HEK293 (cell line): ENCODE results near the gene ALOXE3.

ENCODE experiments used
- CTCF ChIA-PET: fragments of 350-600 bp; formaldehyde crosslinking; extraction: SDS; loops from one replicate; lab custom pipeline; 2021; ENCODE audit warnings: antibody characterized with exemption; lab: Yijun Ruan, JAX
- POLR2A ChIA-PET: fragments of 300-600 bp; formaldehyde crosslinking; extraction: SDS; loops from one replicate; lab custom pipeline; 2020; ENCODE audit warnings: antibody characterized with exemption, inconsistent platforms; lab: Yijun Ruan, JAX
- H3K27ac ChIP-seq: fragments of 200-500 bp; sonication (Bioruptor generic); 2 replicates; pipeline ENCODE4 v1.5.1; 2014; ENCODE audit warnings: low read depth, low read length, control low read depth, inconsistent platforms; ENCODE audit errors: extremely low read depth
- H3K36me3 ChIP-seq, 2 experiments: fragments of 200-500 bp in 1 of 2; sonication (Bioruptor generic) in 1 of 2; 1 replicate in 1 of 2; 2 replicates in 1 of 2; pipeline ENCODE4 v1.5.1; 2014 to 2017; ENCODE audit warnings: inconsistent platforms in 2 of 2, low read length in 2 of 2; ENCODE audit not compliant: control insufficient read depth in 2 of 2, insufficient read depth in 1 of 2
- H3K4me1 ChIP-seq: fragments of 200-500 bp; sonication (Bioruptor generic); 2 replicates; pipeline ENCODE4 v1.5.1; 2014; ENCODE audit warnings: mild to moderate bottlenecking, low read length, inconsistent platforms; ENCODE audit not compliant: control insufficient read depth, insufficient read depth
- H3K4me3 ChIP-seq: 2 replicates; pipeline ENCODE4 v1.5.1; 2011; ENCODE audit warnings: low read depth, mild to moderate bottlenecking, control low read depth, low read length, moderate library complexity
- H3K9me3 ChIP-seq: fragments of 200-500 bp; sonication (Bioruptor generic); 2 replicates; pipeline ENCODE4 v1.5.1; 2014; ENCODE audit warnings: low read depth, low read length, inconsistent platforms; ENCODE audit not compliant: control insufficient read depth, insufficient read depth
- BCL11A ChIP-seq: fragments of 450-650 bp; formaldehyde crosslinking; IDR thresholded peaks from 2 replicates; pipeline ENCODE4 v1.5.1; 2016; ENCODE audit warnings: low read depth, missing biosample characterization, missing genetic modification characterization
- GLI2 ChIP-seq: fragments of 450-650 bp; formaldehyde crosslinking; IDR thresholded peaks from 2 replicates; pipeline ENCODE4; 2017; ENCODE audit warnings: missing biosample characterization, missing genetic modification characterization, low read depth, borderline replicate concordance
- HOXD13 ChIP-seq: sonication (generic); formaldehyde crosslinking; IDR thresholded peaks from 2 replicates; pipeline ENCODE4 v1.8.0; 2022; ENCODE audit warnings: missing genetic modification reagents, borderline replicate concordance
- IKZF3 ChIP-seq: fragments of 450-650 bp; IDR thresholded peaks from 2 replicates; pipeline ENCODE4 v1.5.0; 2018; ENCODE audit warnings: missing biosample characterization, mild to moderate bottlenecking, missing genetic modification characterization, moderate library complexity
- KLF1 ChIP-seq: fragments of 450-650 bp; formaldehyde crosslinking; IDR thresholded peaks from 2 replicates; pipeline ENCODE4 v1.5.1; 2016; ENCODE audit warnings: missing biosample characterization, missing genetic modification characterization
- PRDM4 ChIP-seq: fragments of 450-650 bp; formaldehyde crosslinking; IDR thresholded peaks from 2 replicates; pipeline ENCODE4 v1.5.1; 2017; ENCODE audit warnings: missing biosample characterization, missing genetic modification characterization
- RBAK ChIP-seq: fragments of 450-650 bp; formaldehyde crosslinking; IDR thresholded peaks from 2 replicates; pipeline ENCODE4 v1.5.1; 2016; ENCODE audit warnings: missing biosample characterization, missing genetic modification characterization
- TRIM28 ChIP-seq: IDR thresholded peaks from 2 replicates; pipeline ENCODE4 v1.6.1; 2011; ENCODE audit warnings: low read length, control low read depth, borderline replicate concordance
- ZBTB17 ChIP-seq: fragments of 450-650 bp; formaldehyde crosslinking; IDR thresholded peaks from 2 replicates; pipeline ENCODE4 v1.5.1; 2016; ENCODE audit warnings: missing biosample characterization, missing genetic modification characterization
- ZFHX2 ChIP-seq: fragments of 450-650 bp; formaldehyde crosslinking; conservative IDR thresholded peaks from 2 replicates; pipeline ENCODE4 v1.5.1; 2016; ENCODE audit warnings: missing biosample characterization, missing genetic modification characterization
- ZNF112 ChIP-seq: fragments of 450-650 bp; formaldehyde crosslinking; IDR thresholded peaks from 2 replicates; pipeline ENCODE4 v1.5.0; 2017; ENCODE audit warnings: missing biosample characterization, missing genetic modification characterization
- ZNF157 ChIP-seq: fragments of 450-650 bp; formaldehyde crosslinking; IDR thresholded peaks from 2 replicates; pipeline ENCODE4 v1.5.1; 2016; ENCODE audit warnings: missing biosample characterization, missing genetic modification characterization
- ZNF239 ChIP-seq: fragments of 450-650 bp; formaldehyde crosslinking; IDR thresholded peaks from 2 replicates; pipeline ENCODE4 v1.5.1; 2016; ENCODE audit warnings: missing biosample characterization, missing genetic modification characterization
- ZNF248 ChIP-seq: fragments of 450-650 bp; formaldehyde crosslinking; IDR thresholded peaks from 2 replicates; pipeline ENCODE4 v1.5.1; 2017; ENCODE audit warnings: missing biosample characterization, missing genetic modification characterization
- ZNF302 ChIP-seq: fragments of 450-650 bp; formaldehyde crosslinking; IDR thresholded peaks from 2 replicates; pipeline ENCODE4 v1.5.1; 2016; ENCODE audit warnings: missing biosample characterization, missing genetic modification characterization, low read depth
- ZNF394 ChIP-seq: fragments of 450-650 bp; formaldehyde crosslinking; IDR thresholded peaks from 2 replicates; pipeline ENCODE4 v1.5.1; 2016; ENCODE audit warnings: missing biosample characterization, missing genetic modification characterization, mild to moderate bottlenecking, moderate library complexity, borderline replicate concordance
- ZNF544 ChIP-seq: fragments of 450-650 bp; formaldehyde crosslinking; IDR thresholded peaks from 2 replicates; pipeline ENCODE4 v1.5.0; 2017; ENCODE audit warnings: missing biosample characterization, missing genetic modification characterization
- ZNF555 ChIP-seq: fragments of 450-650 bp; formaldehyde crosslinking; conservative IDR thresholded peaks from 2 replicates; pipeline ENCODE4 v1.5.1; 2017; ENCODE audit warnings: missing biosample characterization, mild to moderate bottlenecking, missing genetic modification characterization, inconsistent platforms
- ZNF571 ChIP-seq: fragments of 450-650 bp; formaldehyde crosslinking; IDR thresholded peaks from 2 replicates; pipeline ENCODE4 v1.5.0; 2017; ENCODE audit warnings: missing biosample characterization, missing genetic modification characterization
- ZNF664 ChIP-seq: fragments of 450-650 bp; formaldehyde crosslinking; IDR thresholded peaks from 2 replicates; pipeline ENCODE4 v1.5.1; 2016; ENCODE audit warnings: missing biosample characterization, missing genetic modification characterization
- ZNF768 ChIP-seq: fragments of 450-650 bp; formaldehyde crosslinking; IDR thresholded peaks from 2 replicates; pipeline ENCODE4 v1.5.1; 2018; ENCODE audit warnings: missing biosample characterization, mild to moderate bottlenecking, missing genetic modification characterization
- ZNF785 ChIP-seq: fragments of 450-650 bp; formaldehyde crosslinking; IDR thresholded peaks from 2 replicates; pipeline ENCODE4 v1.5.1; 2016; ENCODE audit warnings: missing biosample characterization, missing genetic modification characterization
- ZNF791 ChIP-seq: fragments of 450-650 bp; formaldehyde crosslinking; IDR thresholded peaks from 2 replicates; pipeline ENCODE4 v1.5.1; 2016; ENCODE audit warnings: missing biosample characterization, missing genetic modification characterization
- TF ChIP-seq, protein P1 (sequence below): fragments of 450-650 bp; formaldehyde crosslinking; IDR thresholded peaks from 2 replicates; pipeline ENCODE4 v1.5.1; 2016; ENCODE audit warnings: missing biosample characterization, missing genetic modification characterization
- TF ChIP-seq, protein P2 (sequence below): fragments of 450-650 bp; formaldehyde crosslinking; IDR thresholded peaks from 2 replicates; pipeline ENCODE4 v1.5.1; 2016; ENCODE audit warnings: missing biosample characterization, missing genetic modification characterization
- TF ChIP-seq, protein P3 (sequence below): fragments of 450-650 bp; formaldehyde crosslinking; IDR thresholded peaks from 2 replicates; pipeline ENCODE4 v1.5.1; 2017; ENCODE audit warnings: missing biosample characterization, mild to moderate bottlenecking, missing genetic modification characterization, moderate library complexity
- TF ChIP-seq, protein P4 (sequence below): fragments of 450-650 bp; formaldehyde crosslinking; IDR thresholded peaks from 2 replicates; pipeline ENCODE4 v1.5.1; 2016; ENCODE audit warnings: missing biosample characterization, missing genetic modification characterization
- TF ChIP-seq, protein P5 (sequence below): fragments of 450-650 bp; formaldehyde crosslinking; IDR thresholded peaks from 2 replicates; pipeline ENCODE4 v1.5.1; 2016; ENCODE audit warnings: missing biosample characterization, missing genetic modification characterization, low read depth
- TF ChIP-seq, protein P6 (sequence below): fragments of 450-650 bp; formaldehyde crosslinking; IDR thresholded peaks from 2 replicates; pipeline ENCODE4 v1.5.1; 2017; ENCODE audit warnings: missing biosample characterization, missing genetic modification characterization

Gene ALOXE3

DNA sequence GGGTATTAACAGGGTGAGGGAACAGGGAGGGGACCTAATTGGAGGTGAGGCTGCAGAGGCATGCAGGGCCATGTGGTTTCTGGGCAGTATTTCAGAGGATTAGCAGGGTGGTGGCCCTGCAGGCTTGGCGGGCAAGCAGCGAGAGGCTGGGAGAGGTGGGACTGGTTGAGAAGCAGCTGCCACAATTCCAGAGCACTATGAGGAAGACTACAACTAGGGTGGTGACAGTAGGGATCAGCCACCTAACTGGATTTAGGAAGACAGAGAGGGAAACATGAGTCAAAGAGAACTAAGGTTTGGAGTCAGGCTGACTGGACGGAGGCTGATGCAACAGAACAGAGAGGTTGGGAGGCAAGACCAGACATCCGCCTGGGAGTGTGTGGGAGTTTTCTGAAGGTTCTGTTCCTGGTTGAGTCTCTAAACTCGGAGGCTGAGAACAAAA is 12.3 kb downstream of the ALOXE3 start:
- H3K4me3 ChIP-seq: no peak overlapping the region
- no peaks in the 10 kb centered on the region for H3K36me3 ChIP-seq
- CTCF ChIA-PET: interaction anchor here (0.9 to 16.9 kb wide), 6 partner anchors 10 to 45 kb away, joined by 3 to 561 read pairs (median 34); partner anchors contain the start of genes ALOX12B and ALOXE3
- H3K9me3 ChIP-seq: no peaks in the 10 kb centered on the region
- no peak overlapping the region for H3K27ac ChIP-seq
- POLR2A ChIA-PET: interaction anchor here (1.6 kb wide), 1 partner anchor 13 kb away, joined by 6 read pairs; no protein-coding TSS in a partner anchor
- H3K4me1 ChIP-seq: no peaks in the 10 kb centered on the region
- TF ChIP-seq ZNF785 (tag by site-specific recombination): 0 out of 2 replicates have a peak, but pooled peaks have one; percentile 20
- TF ChIP-seq, protein P1, sequence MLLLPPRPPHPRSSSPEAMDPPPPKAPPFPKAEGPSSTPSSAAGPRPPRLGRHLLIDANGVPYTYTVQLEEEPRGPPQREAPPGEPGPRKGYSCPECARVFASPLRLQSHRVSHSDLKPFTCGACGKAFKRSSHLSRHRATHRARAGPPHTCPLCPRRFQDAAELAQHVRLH (tag by site-specific recombination): no peak
- no peak; the same call in 1 of the 2 replicates for TF ChIP-seq ZBTB17 (tag by site-specific recombination)
- peak; percentile 75 for TF ChIP-seq KLF1
- TF ChIP-seq, protein P2, sequence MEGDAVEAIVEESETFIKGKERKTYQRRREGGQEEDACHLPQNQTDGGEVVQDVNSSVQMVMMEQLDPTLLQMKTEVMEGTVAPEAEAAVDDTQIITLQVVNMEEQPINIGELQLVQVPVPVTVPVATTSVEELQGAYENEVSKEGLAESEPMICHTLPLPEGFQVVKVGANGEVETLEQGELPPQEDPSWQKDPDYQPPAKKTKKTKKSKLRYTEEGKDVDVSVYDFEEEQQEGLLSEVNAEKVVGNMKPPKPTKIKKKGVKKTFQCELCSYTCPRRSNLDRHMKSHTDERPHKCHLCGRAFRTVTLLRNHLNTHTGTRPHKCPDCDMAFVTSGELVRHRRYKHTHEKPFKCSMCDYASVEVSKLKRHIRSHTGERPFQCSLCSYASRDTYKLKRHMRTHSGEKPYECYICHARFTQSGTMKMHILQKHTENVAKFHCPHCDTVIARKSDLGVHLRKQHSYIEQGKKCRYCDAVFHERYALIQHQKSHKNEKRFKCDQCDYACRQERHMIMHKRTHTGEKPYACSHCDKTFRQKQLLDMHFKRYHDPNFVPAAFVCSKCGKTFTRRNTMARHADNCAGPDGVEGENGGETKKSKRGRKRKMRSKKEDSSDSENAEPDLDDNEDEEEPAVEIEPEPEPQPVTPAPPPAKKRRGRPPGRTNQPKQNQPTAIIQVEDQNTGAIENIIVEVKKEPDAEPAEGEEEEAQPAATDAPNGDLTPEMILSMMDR (tag by site-specific recombination): no peak
- TF ChIP-seq, protein P3, sequence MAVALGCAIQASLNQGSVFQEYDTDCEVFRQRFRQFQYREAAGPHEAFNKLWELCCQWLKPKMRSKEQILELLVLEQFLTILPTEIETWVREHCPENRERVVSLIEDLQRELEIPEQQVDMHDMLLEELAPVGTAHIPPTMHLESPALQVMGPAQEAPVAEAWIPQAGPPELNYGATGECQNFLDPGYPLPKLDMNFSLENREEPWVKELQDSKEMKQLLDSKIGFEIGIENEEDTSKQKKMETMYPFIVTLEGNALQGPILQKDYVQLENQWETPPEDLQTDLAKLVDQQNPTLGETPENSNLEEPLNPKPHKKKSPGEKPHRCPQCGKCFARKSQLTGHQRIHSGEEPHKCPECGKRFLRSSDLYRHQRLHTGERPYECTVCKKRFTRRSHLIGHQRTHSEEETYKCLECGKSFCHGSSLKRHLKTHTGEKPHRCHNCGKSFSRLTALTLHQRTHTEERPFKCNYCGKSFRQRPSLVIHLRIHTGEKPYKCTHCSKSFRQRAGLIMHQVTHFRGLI: no peak
- TF ChIP-seq ZNF571: no peak
- TF ChIP-seq, protein P4, sequence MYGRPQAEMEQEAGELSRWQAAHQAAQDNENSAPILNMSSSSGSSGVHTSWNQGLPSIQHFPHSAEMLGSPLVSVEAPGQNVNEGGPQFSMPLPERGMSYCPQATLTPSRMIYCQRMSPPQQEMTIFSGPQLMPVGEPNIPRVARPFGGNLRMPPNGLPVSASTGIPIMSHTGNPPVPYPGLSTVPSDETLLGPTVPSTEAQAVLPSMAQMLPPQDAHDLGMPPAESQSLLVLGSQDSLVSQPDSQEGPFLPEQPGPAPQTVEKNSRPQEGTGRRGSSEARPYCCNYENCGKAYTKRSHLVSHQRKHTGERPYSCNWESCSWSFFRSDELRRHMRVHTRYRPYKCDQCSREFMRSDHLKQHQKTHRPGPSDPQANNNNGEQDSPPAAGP (tag by site-specific recombination): no peak
- TF ChIP-seq ZFHX2 (tag by site-specific recombination): peak; percentile 68
- TF ChIP-seq, protein P5, sequence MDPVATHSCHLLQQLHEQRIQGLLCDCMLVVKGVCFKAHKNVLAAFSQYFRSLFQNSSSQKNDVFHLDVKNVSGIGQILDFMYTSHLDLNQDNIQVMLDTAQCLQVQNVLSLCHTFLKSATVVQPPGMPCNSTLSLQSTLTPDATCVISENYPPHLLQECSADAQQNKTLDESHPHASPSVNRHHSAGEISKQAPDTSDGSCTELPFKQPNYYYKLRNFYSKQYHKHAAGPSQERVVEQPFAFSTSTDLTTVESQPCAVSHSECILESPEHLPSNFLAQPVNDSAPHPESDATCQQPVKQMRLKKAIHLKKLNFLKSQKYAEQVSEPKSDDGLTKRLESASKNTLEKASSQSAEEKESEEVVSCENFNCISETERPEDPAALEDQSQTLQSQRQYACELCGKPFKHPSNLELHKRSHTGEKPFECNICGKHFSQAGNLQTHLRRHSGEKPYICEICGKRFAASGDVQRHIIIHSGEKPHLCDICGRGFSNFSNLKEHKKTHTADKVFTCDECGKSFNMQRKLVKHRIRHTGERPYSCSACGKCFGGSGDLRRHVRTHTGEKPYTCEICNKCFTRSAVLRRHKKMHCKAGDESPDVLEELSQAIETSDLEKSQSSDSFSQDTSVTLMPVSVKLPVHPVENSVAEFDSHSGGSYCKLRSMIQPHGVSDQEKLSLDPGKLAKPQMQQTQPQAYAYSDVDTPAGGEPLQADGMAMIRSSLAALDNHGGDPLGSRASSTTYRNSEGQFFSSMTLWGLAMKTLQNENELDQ (tag by site-specific recombination): no peak
- no peak for TF ChIP-seq RBAK (tag by site-specific recombination)
- TF ChIP-seq ZNF791 (tag by site-specific recombination): no peak
- TF ChIP-seq ZNF555 (tag by site-specific recombination): no peak
- no peak for TF ChIP-seq HOXD13 (CRISPR knock-in tag)
- no peak for TF ChIP-seq ZNF544
- no peak for TF ChIP-seq ZNF302 (tag by site-specific recombination)
- TF ChIP-seq ZNF768 (tag by site-specific recombination): no peak
- TF ChIP-seq GLI2 (tag by site-specific recombination): no peak
- TF ChIP-seq IKZF3 (tag by site-specific recombination): no peak
- TF ChIP-seq, protein P6, sequence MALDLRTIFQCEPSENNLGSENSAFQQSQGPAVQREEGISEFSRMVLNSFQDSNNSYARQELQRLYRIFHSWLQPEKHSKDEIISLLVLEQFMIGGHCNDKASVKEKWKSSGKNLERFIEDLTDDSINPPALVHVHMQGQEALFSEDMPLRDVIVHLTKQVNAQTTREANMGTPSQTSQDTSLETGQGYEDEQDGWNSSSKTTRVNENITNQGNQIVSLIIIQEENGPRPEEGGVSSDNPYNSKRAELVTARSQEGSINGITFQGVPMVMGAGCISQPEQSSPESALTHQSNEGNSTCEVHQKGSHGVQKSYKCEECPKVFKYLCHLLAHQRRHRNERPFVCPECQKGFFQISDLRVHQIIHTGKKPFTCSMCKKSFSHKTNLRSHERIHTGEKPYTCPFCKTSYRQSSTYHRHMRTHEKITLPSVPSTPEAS (tag by site-specific recombination): no peak
- TF ChIP-seq ZNF248 (tag by site-specific recombination): no peak
- TF ChIP-seq PRDM4 (tag by site-specific recombination): no peak
- no peak for TF ChIP-seq ZNF239
- no peak for TF ChIP-seq BCL11A (tag by site-specific recombination)
- TF ChIP-seq ZNF394: no peak
- no peak for TF ChIP-seq ZNF664 (tag by site-specific recombination)
- no peak for TF ChIP-seq ZNF157
- no peak for TF ChIP-seq TRIM28
- no peak for TF ChIP-seq ZNF112
